ENCODE measurements around the gene CLASP1. TPM values are rescaled to one million over a fixed set of nuclear protein-coding genes. Genes with fewer than 3 reads are reported as not detected.
A peak's percentile ranks its signal among the peaks of the same experiment; 100 is the strongest.

Gene CLASP1
- total RNA-seq, 2 donors from 2014 or later: 87.0 to 88.3 TPM

DNA sequence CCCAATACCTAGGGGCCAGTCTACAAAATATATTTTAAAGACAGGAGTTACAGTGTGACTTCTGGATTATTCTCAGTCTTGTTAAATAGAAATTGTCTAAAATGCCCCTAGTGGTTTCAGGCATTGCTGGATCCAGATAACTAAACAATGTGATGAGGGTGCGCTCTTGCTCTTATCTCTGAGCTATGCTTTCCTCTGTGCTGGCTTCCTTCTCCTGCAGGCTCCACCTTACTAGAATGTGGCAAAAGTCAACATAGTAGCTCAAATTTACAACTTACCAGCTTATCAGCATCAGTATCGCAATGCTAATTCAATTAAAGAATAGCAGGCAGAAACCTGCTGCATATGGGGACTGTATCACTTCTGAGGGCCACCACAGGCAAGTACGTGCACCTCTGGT is 179.9 kb downstream of the CLASP1 start:
- Mint-ChIP-seq H3K4me1 (peaks cover 46% of the 10 kb centered on the region), H3K9me3 (peaks cover 11% of the 10 kb centered on the region), H3K36me3 (ENCODE audit: low read depth) (peaks cover 61% of the 10 kb centered on the region), H3K4me3 (peak overlapping the region; percentile 4), H3K27ac (peak overlapping the region; percentile 80), H3K27me3 (ENCODE audit: insufficient read depth) (no peaks in the 10 kb centered on the region)
- peaks cover 13% of the 10 kb centered on the region for H3K9me3 ChIP-seq (ENCODE audit: control insufficient read depth, low read length)
- H3K4me3 ChIP-seq (ENCODE audit: low read length): peak overlapping the region; percentile 15
- 89 to 100% methylated on average over 3 of the region's 3 CpGs for WGBS, 2 experiments (ENCODE audit: insufficient coverage in 1 of 2, insufficient read length in 1 of 2)
- TF ChIP-seq, protein P1, sequence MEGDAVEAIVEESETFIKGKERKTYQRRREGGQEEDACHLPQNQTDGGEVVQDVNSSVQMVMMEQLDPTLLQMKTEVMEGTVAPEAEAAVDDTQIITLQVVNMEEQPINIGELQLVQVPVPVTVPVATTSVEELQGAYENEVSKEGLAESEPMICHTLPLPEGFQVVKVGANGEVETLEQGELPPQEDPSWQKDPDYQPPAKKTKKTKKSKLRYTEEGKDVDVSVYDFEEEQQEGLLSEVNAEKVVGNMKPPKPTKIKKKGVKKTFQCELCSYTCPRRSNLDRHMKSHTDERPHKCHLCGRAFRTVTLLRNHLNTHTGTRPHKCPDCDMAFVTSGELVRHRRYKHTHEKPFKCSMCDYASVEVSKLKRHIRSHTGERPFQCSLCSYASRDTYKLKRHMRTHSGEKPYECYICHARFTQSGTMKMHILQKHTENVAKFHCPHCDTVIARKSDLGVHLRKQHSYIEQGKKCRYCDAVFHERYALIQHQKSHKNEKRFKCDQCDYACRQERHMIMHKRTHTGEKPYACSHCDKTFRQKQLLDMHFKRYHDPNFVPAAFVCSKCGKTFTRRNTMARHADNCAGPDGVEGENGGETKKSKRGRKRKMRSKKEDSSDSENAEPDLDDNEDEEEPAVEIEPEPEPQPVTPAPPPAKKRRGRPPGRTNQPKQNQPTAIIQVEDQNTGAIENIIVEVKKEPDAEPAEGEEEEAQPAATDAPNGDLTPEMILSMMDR (conservative IDR thresholded peaks at IDR 0.05): peak; percentile 36
- no peaks in the 10 kb centered on the region for H3K27me3 ChIP-seq (ENCODE audit: control insufficient read depth, insufficient read depth, low read length, poor library complexity, severe bottlenecking)
- DNase-seq: no peak
- peaks cover 24% of the 10 kb centered on the region for H3K4me1 ChIP-seq (ENCODE audit: control insufficient read depth, insufficient read depth, low read length)
- H3K36me3 ChIP-seq (ENCODE audit: control insufficient read depth, insufficient read depth, low read length): peaks cover 51% of the 10 kb centered on the region
- H3K27ac ChIP-seq (ENCODE audit: low read depth, low read length): no peak overlapping the region
- no peak overlapping the region for H3K9ac ChIP-seq (ENCODE audit: extremely low read depth, low read length, poor library complexity, severe bottlenecking)

DNA sequence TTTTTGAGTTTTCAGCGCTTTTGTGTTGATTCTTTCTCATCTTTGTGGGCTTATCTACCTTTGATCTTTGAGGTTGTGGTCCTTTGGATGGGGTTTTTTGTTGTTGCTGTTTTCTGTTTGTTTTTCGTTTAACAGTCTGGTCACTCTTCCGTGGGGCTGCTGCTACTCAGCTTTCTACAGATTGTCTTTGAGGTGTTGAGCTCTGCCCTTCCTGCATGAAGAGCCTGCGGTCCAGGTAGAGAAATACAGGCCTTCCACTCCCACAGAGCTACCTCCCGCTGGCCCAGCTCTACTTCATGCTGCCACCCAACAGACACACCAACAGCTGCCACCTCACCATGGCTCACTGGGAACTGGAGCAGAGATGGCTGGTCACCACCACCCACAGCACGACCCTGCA is 180.3 kb downstream of the CLASP1 start:
- Histone ChIP-seq H3K4me1 (ENCODE audit: control insufficient read depth, insufficient read depth, low read length) (peaks cover 24% of the 10 kb centered on the region), H3K27ac (ENCODE audit: low read depth, low read length) (no peak overlapping the region), H3K27me3 (ENCODE audit: control insufficient read depth, insufficient read depth, low read length, poor library complexity, severe bottlenecking) (no peaks in the 10 kb centered on the region), H3K36me3 (ENCODE audit: control insufficient read depth, insufficient read depth, low read length) (peaks cover 51% of the 10 kb centered on the region), H3K9ac (ENCODE audit: extremely low read depth, low read length, poor library complexity, severe bottlenecking) (no peak overlapping the region), H3K9me3 (ENCODE audit: control insufficient read depth, low read length) (peaks cover 13% of the 10 kb centered on the region), H3K4me3 (ENCODE audit: low read length) (no peak overlapping the region)
- WGBS, 2 experiments (ENCODE audit: insufficient coverage in 1 of 2, insufficient read length in 1 of 2): 88% methylated on average over 6 of the region's 6 CpGs; no CpG with 5 or more reads in 1 of the 2 experiments
- Mint-ChIP-seq H3K36me3 (ENCODE audit: low read depth) (peaks cover 61% of the 10 kb centered on the region), H3K27ac (peak overlapping the region; percentile 80), H3K27me3 (ENCODE audit: insufficient read depth) (no peaks in the 10 kb centered on the region), H3K4me1 (peaks cover 42% of the 10 kb centered on the region), H3K9me3 (peaks cover 11% of the 10 kb centered on the region), H3K4me3 (peak overlapping the region; percentile 4)
- TF ChIP-seq, protein P1 (conservative IDR thresholded peaks at IDR 0.05): no peak
- no peak for DNase-seq

DNA sequence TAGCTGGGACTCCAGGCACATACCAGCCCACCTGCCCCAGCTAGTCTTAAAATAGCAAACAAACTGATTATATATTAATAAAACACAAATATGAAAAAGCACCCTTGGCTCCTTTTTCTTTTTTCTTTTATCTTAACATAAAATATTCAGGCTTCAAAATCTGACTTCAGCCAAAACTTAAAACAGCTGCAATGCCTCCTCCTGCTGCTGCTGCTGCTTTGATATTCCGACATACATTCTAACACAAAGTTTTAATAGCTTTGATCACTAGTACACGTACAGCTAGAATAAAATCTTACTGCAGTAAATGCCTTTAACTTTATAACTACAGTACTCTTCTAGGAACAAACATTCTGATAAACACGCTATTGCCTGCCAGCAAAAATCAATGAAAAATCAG is 190.0 kb downstream of the CLASP1 start:
- peaks cover 11% of the 10 kb centered on the region for H3K4me1 ChIP-seq (ENCODE audit: control insufficient read depth, insufficient read depth, low read length)
- H3K36me3 Mint-ChIP-seq (ENCODE audit: low read depth): peaks cover 49% of the 10 kb centered on the region
- no peaks in the 10 kb centered on the region for H3K27me3 Mint-ChIP-seq (ENCODE audit: insufficient read depth)
- H3K27me3 ChIP-seq (ENCODE audit: control insufficient read depth, insufficient read depth, low read length, poor library complexity, severe bottlenecking): no peaks in the 10 kb centered on the region
- H3K9ac ChIP-seq (ENCODE audit: extremely low read depth, low read length, poor library complexity, severe bottlenecking): no peak overlapping the region
- H3K4me3 ChIP-seq (ENCODE audit: low read length): no peak overlapping the region
- TF ChIP-seq, protein P1 (conservative IDR thresholded peaks at IDR 0.05): no peak
- H3K27ac Mint-ChIP-seq: no peak overlapping the region
- H3K36me3 ChIP-seq (ENCODE audit: control insufficient read depth, insufficient read depth, low read length): peaks cover 83% of the 10 kb centered on the region
- H3K4me1 Mint-ChIP-seq: peaks cover 8% of the 10 kb centered on the region
- 93 to 100% methylated on average over 3 of the region's 3 CpGs for WGBS, 2 experiments (ENCODE audit: insufficient coverage in 1 of 2, insufficient read length in 1 of 2)
- no peaks in the 10 kb centered on the region for H3K9me3 ChIP-seq (ENCODE audit: control insufficient read depth, low read length)
- no peak overlapping the region for H3K4me3 Mint-ChIP-seq
- no peak overlapping the region for H3K27ac ChIP-seq (ENCODE audit: low read depth, low read length)
- no peaks in the 10 kb centered on the region for H3K9me3 Mint-ChIP-seq
- no peak for DNase-seq
